ENCODE results near the gene RPS3.
"Not testable (repeated sequence)": the region's sequence is repeated elsewhere in the genome, so short reads cannot be mapped to it uniquely, and the experiment has no call there.

Gene RPS3

GRCh38 chr11:75399344-75400145, at the start of gene RPS3:
TSS of gene RPS3 (plus strand) at chr11:75399518. CDS start at chr11:75399548, 30 bp downstream.
- DNase-seq, result peak; percentile 92

GRCh38 chr11:75349521-75350116, 49.7 kb upstream of the RPS3 start:
- DNase-seq, result no peak

GRCh38 chr11:75350122-75350742, 49.1 kb upstream of the RPS3 start:
- DNase-seq, result no peak

- no peak for DNase-seq
These were observed 48.4 kb upstream of the RPS3 start for GRCh38 chr11:75350743-75351540.

GRCh38 chr11:75351541-75351790, 47.9 kb upstream of the RPS3 start, which contains the start of gene ARRB1:
TSS of gene ARRB1 (minus strand) at chr11:75351661. CDS start at chr11:75351607, 54 bp downstream.
- no peak for DNase-seq

GRCh38 chr11:75351791-75352587, 47.3 kb upstream of the RPS3 start:
- no peak for DNase-seq

GRCh38 chr11:75352588-75353206, 46.6 kb upstream of the RPS3 start:
- DNase-seq, result peak; percentile 47 to 75

- no peak for DNase-seq
These were observed 44.3 kb upstream of the RPS3 start for GRCh38 chr11:75355051-75355450.

- DNase-seq, result no peak
These were observed 42.7 kb upstream of the RPS3 start for GRCh38 chr11:75356613-75357012.

- DNase-seq, result not testable (repeated sequence)
These were observed 37.0 kb upstream of the RPS3 start for GRCh38 chr11:75362285-75362684.

GRCh38 chr11:75365711-75366181, 33.6 kb upstream of the RPS3 start:
- DNase-seq, result no peak

GRCh38 chr11:75366826-75367225, 32.5 kb upstream of the RPS3 start:
- DNase-seq, result not testable (repeated sequence)

GRCh38 chr11:75369560-75370255, 29.6 kb upstream of the RPS3 start:
- DNase-seq, result no peak

- no peak for DNase-seq
These were observed 27.1 kb upstream of the RPS3 start for GRCh38 chr11:75371949-75372876.

GRCh38 chr11:75373201-75373600, 26.1 kb upstream of the RPS3 start:
- no peak for DNase-seq

GRCh38 chr11:75374646-75375045, 24.7 kb upstream of the RPS3 start:
- DNase-seq, result no peak

GRCh38 chr11:75375626-75376025, 23.7 kb upstream of the RPS3 start:
- DNase-seq, result no peak

GRCh38 chr11:75376175-75376574, 23.1 kb upstream of the RPS3 start:
- DNase-seq, result no peak

GRCh38 chr11:75378776-75379175, 20.5 kb upstream of the RPS3 start:
- not testable (repeated sequence) for DNase-seq

- DNase-seq, result no peak
These were observed 19.1 kb upstream of the RPS3 start for GRCh38 chr11:75380245-75380644.

All from NCI-H2081 (cell line).